B cell (primary cell): ENCODE data around the gene ELF4.

Source experiments
- EZH2 ChIP-seq: IDR thresholded peaks from 2 replicates; pipeline ENCODE4 v1.6.1; 2012; ENCODE audit warnings: borderline replicate concordance, low read depth, mild to moderate bottlenecking, moderate library complexity, low read length; ENCODE audit not compliant: insufficient read depth, poor library complexity, severe bottlenecking
- TF ChIP-seq, protein P1 (sequence below): fragments of 200-600 bp; IDR thresholded peaks from one replicate; pipeline ENCODE4 v1.8.0; 2022; ENCODE audit warnings: antibody characterized with exemption, mild to moderate bottlenecking

DNA sequence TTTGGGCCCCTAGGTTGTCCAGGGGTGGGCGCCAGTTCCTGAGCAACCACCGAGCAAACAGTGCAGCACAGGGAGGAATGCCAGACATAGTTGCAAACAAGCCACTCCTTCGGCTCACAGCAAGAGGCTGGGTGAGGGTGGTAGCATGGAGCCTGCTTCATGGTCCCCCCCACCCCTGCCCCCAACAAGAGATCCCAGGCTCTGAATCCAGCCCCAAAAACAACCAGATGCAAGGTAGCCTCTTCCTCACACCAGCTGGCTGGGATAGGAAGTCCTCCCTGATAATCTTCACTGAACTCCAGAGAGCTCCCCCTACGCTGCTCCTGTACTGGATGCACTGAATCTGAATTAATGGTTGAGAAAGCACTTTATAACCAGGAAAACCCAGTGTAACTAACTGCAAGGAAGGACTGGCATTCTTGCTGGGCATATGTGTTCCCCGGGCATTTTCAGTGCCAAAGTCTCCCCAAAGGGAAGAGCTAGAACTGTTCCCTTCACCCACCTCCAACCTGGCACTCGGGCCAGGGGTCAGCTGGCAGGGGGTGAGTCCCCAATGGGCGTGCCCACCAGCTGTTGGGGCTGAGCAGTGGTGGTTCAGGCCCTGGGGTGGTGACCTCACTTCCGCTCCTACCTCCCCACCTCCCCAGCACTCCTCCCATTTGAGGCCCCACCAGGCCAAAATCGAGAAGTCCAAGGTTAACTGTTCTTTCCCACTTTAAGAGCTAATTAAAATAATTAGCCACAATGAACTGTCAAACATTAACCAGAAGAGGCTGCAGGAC, 1.5 kb downstream of the ELF4 start:
- TF ChIP-seq, protein P1, sequence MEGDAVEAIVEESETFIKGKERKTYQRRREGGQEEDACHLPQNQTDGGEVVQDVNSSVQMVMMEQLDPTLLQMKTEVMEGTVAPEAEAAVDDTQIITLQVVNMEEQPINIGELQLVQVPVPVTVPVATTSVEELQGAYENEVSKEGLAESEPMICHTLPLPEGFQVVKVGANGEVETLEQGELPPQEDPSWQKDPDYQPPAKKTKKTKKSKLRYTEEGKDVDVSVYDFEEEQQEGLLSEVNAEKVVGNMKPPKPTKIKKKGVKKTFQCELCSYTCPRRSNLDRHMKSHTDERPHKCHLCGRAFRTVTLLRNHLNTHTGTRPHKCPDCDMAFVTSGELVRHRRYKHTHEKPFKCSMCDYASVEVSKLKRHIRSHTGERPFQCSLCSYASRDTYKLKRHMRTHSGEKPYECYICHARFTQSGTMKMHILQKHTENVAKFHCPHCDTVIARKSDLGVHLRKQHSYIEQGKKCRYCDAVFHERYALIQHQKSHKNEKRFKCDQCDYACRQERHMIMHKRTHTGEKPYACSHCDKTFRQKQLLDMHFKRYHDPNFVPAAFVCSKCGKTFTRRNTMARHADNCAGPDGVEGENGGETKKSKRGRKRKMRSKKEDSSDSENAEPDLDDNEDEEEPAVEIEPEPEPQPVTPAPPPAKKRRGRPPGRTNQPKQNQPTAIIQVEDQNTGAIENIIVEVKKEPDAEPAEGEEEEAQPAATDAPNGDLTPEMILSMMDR: no peak
- no peak for TF ChIP-seq EZH2
